Measurements from ENCODE around the gene ACSL6.

GRCh38 chr5:131913603-131914002, 97.9 kb downstream of the ACSL6 start:
- TF ChIP-seq CTCF (IDR thresholded peaks at IDR 0.05 in 8 of 11, conservative IDR thresholded peaks at IDR 0.05 in 3 of 11) (no peak), POLR2A (IDR thresholded peaks at IDR 0.05) (no peak), POLR2AphosphoS5 (IDR thresholded peaks at IDR 0.05) (no peak)

Measured in spleen (tissue), 7 donors.